Stimulated activated CD8-positive, alpha-beta memory T cell treated with anti-CD3 and anti-CD28 coated beads, Interleukin-7, amount 100 ng/mL, for 48 hours (primary cell): Measurements from ENCODE around the gene SNTG2.
"Not testable (repeated sequence)": the region's sequence is repeated elsewhere in the genome, so short reads cannot be mapped to it uniquely, and the experiment has no call there.

ENCODE experiments used
- DNase-seq, 2 donors: peaks; one replicate each; pipeline ENCODE4 v3.0.0-alpha.2; 2020; ENCODE audit warnings: low read depth in 1 of 2; ENCODE audit errors: extremely low read depth in 1 of 2

SNTG2 gene

GRCh38 chr2:1353543-1353942 is 402.9 kb downstream of the SNTG2 start:
- DNase-seq: no peak

GRCh38 chr2:1360144-1360543 is 409.5 kb downstream of the SNTG2 start:
- no peak for DNase-seq

GRCh38 chr2:1360557-1361250 is 410.1 kb downstream of the SNTG2 start:
- no peak for DNase-seq

- DNase-seq: no peak
Measured at GRCh38 chr2:1363367-1363766, 412.7 kb downstream of the SNTG2 start.

GRCh38 chr2:1366546-1367134 is 416.0 kb downstream of the SNTG2 start:
- no peak for DNase-seq

GRCh38 chr2:1367601-1368000 is 417.0 kb downstream of the SNTG2 start:
- DNase-seq: no peak

- no peak for DNase-seq
Measured at GRCh38 chr2:1369905-1370304, 419.3 kb downstream of the SNTG2 start.

- DNase-seq: no peak
Measured at GRCh38 chr2:1370461-1370860, 419.8 kb downstream of the SNTG2 start.

GRCh38 chr2:1371082-1371481 is 420.4 kb downstream of the SNTG2 start:
- DNase-seq: no peak

GRCh38 chr2:1373830-1374229 is 423.2 kb downstream of the SNTG2 start:
- no peak for DNase-seq

GRCh38 chr2:1374287-1374686 is 423.6 kb downstream of the SNTG2 start:
- DNase-seq: no peak

GRCh38 chr2:1375794-1376193 is 425.1 kb downstream of the SNTG2 start:
- DNase-seq: no peak

- DNase-seq: no peak
Measured at GRCh38 chr2:1377473-1377872, 426.8 kb downstream of the SNTG2 start.

- DNase-seq: no peak
Measured at GRCh38 chr2:1378456-1379150, 428.0 kb downstream of the SNTG2 start.

GRCh38 chr2:1381644-1382043 is 431.0 kb downstream of the SNTG2 start:
- DNase-seq: no peak

GRCh38 chr2:1387954-1388725 is 437.5 kb downstream of the SNTG2 start:
- DNase-seq: not testable (repeated sequence)

- DNase-seq: not testable (repeated sequence)
Measured at GRCh38 chr2:1390118-1390517, 439.5 kb downstream of the SNTG2 start.

GRCh38 chr2:1393321-1393720 is 442.7 kb downstream of the SNTG2 start:
- DNase-seq: no peak

GRCh38 chr2:1394709-1395408 is 444.2 kb downstream of the SNTG2 start:
- DNase-seq: no peak

- DNase-seq: no peak
Measured at GRCh38 chr2:1397350-1397749, 446.7 kb downstream of the SNTG2 start.

- DNase-seq: no peak
Measured at GRCh38 chr2:1398191-1398590, 447.5 kb downstream of the SNTG2 start.
